Left renal cortex interstitium (tissue), 4 donors: Measurements from ENCODE around the gene AMELY. TPM values are rescaled to one million over a fixed set of nuclear protein-coding genes. Genes with fewer than 3 reads are reported as not detected.
"Not testable (repeated sequence)": the region's sequence is repeated elsewhere in the genome, so short reads cannot be mapped to it uniquely, and the experiment has no call there.

Experiments
- DNase-seq, 4 donors: peaks; one replicate each; pipeline ENCODE4 v3.0.0-alpha.2; 2013; ENCODE audit warnings: low read depth in 4 of 4, low spot score in 2 of 4, missing footprints in 1 of 4
- polyA plus RNA-seq, 4 donors: library from polyadenylated mRNA; unstranded; fragments of 120-200 nt; gene quantifications; one replicate each; pipeline ENCODE4 v1.2.1, GENCODE V29; 2013; ENCODE audit not compliant: insufficient read length in 4 of 4

AMELY gene, protein sequence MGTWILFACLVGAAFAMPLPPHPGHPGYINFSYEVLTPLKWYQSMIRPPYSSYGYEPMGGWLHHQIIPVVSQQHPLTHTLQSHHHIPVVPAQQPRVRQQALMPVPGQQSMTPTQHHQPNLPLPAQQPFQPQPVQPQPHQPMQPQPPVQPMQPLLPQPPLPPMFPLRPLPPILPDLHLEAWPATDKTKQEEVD
- not detected for polyA plus RNA-seq

DNA sequence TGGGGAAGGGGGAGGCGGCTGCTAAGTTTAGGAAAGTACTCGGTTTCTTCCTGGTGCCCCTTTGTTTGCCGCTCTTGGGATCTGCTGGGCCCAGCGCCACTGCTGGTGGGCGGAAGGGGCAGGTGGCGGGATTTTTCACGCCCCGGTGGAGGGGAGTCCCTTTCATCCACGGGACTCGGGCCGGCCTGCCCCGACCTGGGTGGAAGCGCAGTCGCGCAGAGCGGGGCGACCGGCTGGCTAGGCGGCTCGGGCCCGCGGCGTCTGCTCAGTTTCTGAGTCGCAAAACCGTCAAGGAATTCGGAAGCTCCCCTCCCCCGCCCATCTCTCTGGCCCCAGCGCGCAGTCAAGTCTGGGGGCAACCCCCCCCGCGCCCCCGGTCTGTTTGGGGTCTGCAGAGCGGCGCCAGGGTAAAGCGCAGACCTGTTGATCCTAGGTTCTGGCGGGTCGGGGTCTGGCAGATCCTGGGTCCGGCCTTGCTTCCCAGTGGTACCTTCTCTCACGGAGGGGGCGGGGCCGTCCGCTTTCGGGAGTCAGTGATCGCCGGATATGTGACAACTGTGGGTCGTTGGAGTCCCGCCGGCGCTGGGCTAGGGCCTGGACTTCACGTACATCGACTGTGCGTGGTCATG is at the start of gene AMELY:
AMELY (minus strand) TSS at position 500 of the 629 bp plus-strand sequence. CDS start 39,144 bp downstream, outside the sequence.
- no peak for DNase-seq

DNA sequence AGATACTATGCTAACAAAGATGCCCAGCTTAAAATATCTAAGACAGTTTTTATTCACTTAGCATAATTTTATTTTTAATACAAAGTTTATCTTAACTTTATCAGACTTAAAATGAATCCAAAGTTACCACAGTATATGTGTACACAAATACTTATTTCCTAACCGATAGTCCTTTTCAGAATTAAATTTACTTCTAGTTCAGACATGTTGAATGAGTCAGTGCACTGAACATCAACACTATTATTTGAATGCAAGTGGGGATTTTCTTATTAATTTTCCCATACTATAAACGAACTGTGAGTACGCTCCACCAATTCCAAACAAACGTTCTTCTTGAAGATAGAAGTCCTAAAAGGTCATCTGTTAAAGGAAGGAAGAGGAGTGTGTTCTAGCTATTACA is 38.4 kb upstream of the AMELY start:
- no peak for DNase-seq

DNA sequence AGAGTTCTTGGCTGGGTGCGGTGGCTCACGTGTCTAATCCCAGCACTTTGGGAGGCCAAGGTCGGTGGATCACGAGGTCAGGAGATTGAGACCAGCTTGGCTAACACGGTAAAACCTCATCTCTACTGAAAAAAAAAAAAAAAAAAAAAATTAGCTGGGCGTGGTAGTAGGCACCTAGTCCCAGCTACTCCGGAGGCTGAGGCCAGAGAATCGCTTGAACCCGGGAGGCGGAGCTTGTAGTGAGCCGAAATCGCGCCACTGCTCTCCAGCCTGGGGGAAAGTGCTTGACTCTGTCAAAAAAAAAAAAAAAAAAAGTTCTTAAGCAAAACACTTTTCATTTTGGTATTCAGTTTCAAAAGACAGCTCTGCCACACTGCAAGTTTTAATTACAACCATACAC is 36.8 kb upstream of the AMELY start:
- no peak for DNase-seq

DNA sequence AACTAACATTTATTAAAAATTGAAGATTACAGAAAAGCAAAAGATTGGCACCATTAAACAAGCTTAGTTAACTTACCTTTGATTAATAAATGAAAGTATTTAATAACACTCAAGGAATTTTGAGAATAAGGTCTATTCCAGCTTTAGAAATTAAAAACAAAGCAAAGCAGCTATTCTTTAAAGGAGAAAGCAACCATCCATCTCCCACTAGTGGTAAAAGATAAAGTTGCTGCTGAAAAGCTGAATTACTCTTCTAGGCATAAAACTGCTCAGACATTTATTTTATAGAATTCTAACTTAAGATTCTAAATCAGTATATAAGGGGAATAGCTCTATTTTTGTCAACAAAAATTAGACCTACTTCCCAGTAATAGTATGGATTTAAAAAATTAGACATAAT is 36.1 kb upstream of the AMELY start:
- DNase-seq: peak in 1 of 4 donors; percentile 12

DNA sequence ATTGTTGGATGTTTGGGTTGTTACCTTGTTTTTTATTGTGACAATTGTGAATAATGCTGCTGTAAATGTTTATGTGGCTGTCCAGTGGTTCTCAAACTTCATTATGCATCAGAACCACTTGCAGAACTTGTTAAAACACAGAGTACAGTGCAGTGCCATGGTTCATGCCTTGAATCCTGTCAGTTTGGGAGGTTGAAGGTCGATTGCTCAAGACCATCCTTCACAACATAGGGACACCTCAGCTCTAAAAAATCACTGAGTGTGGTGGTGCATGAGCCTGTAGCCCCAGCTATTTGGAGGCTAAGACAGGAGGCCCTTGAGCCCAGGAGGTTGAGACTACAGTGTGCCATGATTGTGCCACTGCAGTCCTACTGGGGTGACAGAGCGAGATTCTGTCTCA is 23.9 kb upstream of the AMELY start:
- no peak for DNase-seq

DNA sequence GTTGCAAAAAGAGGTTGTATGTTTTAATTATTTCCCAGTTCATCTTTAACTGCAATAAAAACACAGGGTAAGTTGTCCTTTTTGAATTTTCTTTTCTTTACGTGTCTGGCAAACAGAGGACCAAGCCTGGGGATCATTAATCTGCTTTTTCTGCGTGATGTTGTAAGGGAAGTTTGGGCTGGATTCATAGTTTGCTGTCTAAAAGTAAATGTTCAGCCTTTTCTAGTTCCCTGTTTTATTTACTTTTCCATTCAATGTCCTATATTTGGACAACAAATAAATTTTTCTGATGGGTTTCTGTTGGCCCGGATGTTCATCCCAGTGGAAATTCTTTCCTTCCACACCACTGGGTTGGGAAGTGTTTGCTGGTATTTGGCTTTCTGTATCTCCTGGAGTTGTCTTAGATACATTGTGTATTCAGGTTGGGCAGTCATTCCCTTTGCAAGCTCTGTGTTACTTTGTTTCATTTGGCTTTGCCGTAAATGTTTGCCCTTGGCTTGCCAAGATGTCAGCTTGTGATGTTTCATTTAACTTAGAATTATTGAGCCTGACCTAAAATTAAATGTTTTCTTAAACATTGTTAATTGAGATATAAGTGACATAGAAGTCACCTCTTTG is 20.3 kb upstream of the AMELY start:
- DNase-seq: no peak

DNA sequence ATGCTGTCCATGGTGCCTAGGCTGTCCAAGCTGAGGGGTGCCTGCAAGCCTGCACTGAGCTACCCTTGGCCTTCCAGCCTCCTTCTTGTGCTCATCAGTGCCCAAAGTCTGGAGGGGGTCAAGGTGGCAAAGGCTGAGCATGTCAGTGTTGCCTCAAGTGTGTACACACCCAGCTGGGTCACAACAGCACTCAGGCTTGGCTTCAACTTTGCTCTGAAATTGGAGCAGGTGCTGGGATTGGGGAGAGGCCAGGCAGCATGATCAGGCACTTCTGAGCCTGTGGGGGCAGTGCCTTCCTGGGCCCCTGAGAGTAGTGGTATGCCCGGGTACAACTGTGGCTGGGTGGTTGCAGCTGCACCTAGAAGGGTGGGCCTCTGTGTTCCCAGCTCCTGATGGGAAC is 17.7 kb upstream of the AMELY start:
- no peak for DNase-seq

DNA sequence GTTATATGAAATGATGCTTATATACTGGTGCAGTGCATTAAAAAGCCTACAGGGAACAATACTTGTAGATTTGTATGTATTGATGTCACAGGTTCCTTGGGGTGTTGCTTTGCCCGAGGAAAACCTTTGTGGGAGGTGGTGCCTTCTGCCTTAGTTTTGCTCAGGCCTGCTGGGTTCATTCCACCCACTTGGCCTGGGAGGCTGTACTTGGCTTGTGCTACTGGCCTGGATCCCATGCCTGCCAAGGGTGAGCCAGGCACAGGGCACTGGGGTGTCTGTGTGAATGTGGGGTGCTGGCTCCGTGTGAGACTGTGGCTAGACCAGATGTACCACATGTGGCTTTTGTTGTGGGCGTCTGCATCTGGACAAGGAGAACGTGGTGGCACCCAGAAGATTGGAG is 16.7 kb upstream of the AMELY start:
- DNase-seq: no peak

DNA sequence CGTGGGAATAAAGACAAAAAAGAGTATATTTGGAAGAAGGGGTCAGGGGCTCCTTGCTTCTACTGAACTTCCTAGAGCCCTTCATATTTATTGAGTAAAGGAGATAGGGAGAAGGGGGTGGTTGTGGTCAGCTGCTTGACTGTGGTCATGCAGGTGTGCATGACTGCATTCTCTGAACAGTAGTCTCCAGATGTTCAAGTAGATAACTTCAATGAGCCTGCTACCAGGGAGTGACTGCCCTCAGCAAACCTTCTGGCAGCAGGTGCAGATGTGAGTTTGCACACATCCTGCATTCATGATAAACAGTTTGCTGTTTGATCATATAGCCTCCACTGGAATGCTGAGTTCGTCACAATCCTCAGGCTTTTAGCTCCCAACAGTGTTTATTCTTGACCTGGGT is 9.5 kb upstream of the AMELY start:
- no peak for DNase-seq

DNA sequence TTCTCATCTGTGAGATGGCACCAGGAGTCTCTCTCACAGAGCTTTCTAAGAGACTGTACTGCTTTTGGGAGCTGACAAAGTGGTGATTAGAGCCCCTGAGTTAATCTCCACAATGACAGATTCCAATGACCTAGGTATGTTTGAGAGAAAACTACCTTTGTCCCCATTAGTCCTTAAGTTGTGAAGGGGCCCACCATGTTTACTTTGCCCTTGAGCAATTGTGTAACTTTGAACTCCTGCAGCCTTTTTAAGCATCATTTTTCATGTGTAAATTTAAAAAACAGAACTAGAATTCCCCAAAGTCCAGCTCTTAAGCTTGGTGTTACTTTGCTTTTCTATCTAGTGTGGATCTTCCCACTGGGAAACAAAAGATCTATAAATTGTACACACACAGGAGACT is 1.8 kb upstream of the AMELY start:
- DNase-seq: no peak

DNA sequence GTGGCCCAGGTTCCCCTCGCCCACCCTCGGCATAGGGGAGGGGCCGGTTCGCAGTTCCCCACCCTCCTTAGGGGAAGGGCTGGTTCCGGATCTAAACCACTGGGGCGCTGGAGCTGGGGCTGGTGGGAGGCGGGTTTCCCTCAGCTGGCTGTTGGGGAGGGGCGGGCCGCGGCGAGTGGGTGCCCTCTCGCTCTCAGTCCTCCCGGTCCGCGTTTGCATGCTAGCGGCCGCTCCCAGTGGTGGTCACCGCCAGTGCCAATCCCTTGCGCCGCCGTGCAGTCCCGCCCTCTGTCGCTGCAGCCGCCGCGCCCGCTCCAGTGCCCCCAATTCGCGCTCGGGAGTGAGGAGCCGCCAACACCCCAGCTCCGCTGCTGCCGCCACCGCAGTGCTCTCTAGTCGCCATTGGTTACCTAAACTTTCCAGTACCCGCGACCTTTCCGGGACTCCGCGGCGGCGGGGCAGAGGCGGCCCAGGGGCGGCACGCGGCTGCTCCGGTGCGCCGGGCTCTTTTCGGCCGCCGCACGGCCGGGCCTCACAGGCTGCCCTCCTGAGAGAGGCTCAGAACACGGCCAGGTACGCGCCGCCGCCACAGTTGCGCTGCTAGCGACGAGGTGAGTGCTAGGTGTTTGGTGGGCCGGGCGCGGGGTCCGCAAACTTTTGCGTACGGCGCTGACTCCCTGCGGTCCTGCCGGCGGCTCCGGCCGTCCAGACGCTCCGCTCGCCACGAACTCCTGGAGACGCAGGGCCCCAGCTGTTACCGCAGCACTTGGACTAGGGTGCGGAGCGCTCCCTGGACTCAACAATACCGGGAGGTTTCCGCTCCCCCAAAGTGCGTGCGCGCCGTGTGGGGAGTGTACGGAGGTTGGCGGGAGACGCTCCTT is 940 bp downstream of the AMELY start, which contains the start of gene TBL1Y:
TBL1Y (plus strand) TSS at position 326 of the 881 bp plus-strand sequence. CDS start 114,388 bp downstream, outside the sequence.
- DNase-seq: no peak

DNA sequence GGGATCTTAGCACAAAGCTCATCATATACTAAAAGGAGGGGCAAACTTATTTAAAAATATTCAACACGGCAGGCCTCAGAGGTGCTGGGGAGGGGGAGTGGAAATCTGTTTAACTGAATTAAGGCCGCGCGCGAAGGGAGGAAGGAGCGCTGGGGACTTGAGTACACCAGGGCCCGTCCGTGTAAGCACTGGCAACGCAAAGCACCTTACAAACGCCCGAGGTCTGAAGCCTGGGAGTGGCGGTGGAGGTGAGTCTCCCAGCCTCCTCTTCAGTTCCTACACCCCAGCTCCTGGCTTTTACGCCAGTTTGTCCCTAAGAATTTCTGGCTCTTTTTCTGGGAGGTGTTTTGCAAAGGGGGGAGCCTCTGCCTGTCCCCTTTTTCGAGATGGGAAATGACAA is 1.7 kb downstream of the AMELY start:
- no peak for DNase-seq

DNA sequence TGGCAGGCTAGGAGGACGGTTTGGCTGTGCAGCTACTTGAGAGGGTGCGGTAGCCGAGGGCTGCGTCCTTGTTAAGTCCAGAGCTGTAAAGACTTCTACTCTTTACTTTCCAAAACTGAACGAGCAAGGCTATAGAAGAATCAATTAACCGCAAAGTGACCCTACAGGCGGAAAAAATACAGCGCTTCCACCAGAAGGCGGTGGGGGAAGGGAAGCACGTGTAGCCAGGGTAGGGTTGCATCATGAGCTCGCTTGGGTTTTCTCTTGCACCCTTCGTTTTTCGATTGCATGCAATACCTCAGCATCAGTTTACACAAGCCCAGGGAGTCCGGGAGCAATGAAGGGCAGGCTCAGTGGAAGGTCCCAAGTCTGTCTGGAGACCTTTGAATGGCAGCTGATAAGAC is 2.4 kb downstream of the AMELY start:
- DNase-seq: peak in 1 of 4 donors; percentile 55

DNA sequence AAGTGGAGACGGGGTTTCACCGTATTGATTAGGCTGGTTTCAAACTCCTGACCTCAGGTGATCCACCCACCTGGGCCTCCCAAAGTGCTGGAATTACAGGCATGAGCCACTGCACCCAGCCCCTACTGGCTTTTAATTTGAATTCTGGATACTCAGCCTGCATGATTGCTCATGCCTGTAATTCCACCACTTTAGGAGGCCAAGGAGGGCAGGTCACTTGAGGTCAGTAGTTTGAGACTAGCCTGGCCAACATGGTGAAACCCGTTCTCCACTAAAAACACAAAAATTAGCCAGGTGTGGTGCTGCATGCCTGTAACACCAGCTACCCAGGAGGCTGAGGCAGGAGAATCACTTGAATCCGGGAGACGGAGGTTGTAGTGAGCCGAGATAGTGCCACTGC is 3.5 kb downstream of the AMELY start:
- not testable (repeated sequence) for DNase-seq

DNA sequence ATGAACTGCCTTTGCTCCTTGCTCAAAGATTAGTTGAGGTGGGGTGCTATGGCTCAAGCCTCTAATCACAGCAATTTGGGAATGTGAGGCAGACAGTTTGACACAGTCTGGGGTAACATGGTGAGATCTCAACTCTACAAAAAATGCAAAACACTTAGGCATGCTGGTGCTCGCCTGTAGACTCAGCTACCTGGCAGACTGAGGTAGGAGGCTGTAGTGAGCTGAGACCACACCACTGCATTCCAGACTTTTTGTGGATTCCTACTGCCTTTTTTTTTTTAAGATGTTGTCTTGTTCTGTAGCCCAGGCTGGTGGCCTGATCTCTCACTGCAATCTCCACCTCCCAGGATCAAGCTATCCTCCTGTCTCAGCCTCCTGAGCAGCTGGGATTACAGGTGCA is 4.0 kb downstream of the AMELY start:
- DNase-seq: no peak

DNA sequence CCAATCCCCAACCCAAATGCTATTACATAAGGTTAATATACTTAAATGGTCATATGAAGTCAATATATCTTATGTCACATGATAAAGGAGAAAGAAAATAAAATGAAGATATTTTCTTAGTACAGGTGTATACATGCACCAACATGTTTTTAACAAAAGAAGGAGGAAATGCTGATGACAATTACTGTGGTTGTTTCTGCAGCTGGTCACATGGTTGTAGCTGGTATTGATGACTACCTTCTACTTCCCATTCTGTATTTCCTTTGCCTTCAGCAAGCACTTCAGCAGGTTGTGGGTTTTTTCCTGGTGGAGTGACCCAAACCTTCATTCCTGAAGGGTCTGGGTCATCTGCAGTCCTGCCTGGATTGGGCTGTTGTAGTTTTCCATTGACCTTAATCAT is 9.4 kb downstream of the AMELY start:
- DNase-seq: not testable (repeated sequence)

DNA sequence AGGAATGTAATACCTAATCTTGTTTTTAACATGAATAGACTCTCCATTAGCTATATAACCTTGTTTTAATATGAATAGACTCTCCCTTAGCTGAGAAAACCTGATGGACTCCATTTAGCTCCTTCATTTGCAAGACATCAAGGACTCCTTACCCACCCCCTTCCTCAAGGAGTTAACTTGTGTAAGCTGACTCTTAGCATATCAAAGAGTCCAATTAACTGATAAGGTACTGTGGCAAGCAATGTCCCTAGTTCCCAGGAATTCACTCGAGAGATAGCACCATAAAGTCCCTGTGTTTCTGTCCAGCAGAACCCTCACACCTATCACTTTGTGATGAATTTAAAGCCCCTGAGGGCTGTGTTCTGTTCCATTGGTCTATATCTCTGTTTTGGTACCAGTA is 16.3 kb downstream of the AMELY start:
- no peak for DNase-seq

DNA sequence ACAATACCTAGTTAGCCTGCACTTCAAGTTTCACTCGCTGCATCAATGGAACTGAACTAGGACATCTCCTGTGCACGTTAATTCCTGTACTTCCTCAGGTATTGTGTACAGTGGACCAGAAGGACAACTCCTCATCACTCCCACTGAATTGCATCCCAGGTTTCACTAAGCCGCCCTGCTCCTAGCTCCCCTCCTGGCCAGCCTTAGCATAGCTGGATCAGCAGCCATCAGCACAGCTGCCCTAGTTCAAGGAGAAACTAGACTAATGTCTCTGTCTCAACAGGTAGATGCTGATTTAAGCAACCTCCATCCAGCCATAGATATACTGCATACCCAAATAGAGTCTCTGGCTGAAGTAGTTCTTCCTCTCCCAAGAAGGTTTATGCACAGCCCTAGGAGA is 17.1 kb downstream of the AMELY start:
- no peak for DNase-seq

DNA sequence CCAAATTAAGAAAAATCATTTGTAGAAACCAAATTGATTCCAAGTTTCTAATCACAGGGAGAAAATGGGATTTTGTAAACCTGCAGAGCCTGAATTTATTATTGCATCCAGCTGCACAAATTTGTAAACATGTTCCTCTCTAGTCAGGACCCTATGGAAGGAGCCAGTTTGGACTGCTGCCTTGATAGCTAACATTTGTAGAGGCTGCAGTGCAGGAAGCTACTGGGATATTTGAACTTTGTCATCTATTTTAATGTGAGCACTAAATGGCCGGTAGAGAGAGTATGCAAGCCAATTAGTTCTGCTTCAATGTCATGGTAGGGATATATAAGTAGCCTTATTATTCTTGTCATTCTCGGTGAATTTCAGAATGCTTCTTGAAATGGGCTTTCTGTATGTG is 62.2 kb downstream of the AMELY start:
- DNase-seq: no peak

DNA sequence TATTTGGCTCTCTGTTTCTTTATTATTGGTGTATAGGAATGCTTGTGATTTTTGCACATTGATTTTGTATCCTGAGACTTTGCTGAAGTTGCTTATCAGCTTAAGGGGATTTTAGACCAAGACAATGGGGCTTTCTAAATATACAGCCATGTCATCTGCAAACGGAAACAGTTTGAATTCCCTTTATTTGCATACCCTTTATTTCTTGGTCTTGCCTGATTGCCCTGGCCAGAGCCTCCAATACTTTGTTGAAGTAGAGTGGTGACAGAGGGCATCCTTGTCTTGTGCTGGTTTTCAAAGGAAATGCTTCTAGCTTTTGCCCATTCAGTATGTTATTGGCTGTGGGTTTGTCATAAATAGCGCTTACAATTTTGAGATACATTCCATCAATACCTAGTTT is 68.9 kb downstream of the AMELY start:
- not testable (repeated sequence) for DNase-seq
